Tibial artery (tissue), 4 donors: ENCODE results near the gene TTC28.

Experiments used
- DNase-seq, 2 donors: peaks; one replicate each; pipeline ENCODE4 v3.0.0-alpha.2; 2019
- H3K27ac ChIP-seq, 2 donors: fragments of 200-600 bp; sonication (generic) in 1 of 2; 1 replicate in 1 of 2; 2 replicates in 1 of 2; pipeline ENCODE4 v1.5.1; 2018 to 2019; ENCODE audit warnings: mild to moderate bottlenecking in 1 of 2
- H3K27me3 ChIP-seq, 2 donors: fragments of 200-600 bp; sonication (generic) in 1 of 2; one replicate each; pipeline versions ENCODE4 v1.5.1 to v1.6.0; 2016 to 2019
- H3K36me3 ChIP-seq, 3 donors: fragments of 200-600 bp; sonication (generic) in 2 of 3; one replicate each; pipeline ENCODE4 v1.5.1; 2016 to 2019; ENCODE audit warnings: mild to moderate bottlenecking in 2 of 3
- H3K4me1 ChIP-seq, 4 donors: fragments of 200-600 bp; sonication (generic) in 2 of 4; 1 replicate in 3 of 4; 2 replicates in 1 of 4; pipeline ENCODE4 v1.5.1; 2016 to 2019
- H3K4me3 ChIP-seq, 2 donors: fragments of 200-600 bp; sonication (generic) in 1 of 2; 1 replicate in 1 of 2; 2 replicates in 1 of 2; pipeline ENCODE4 v1.5.1; 2018 to 2019; ENCODE audit warnings: mild to moderate bottlenecking in 2 of 2
- H3K9me3 ChIP-seq, 3 donors: fragments of 200-600 bp; sonication (generic) in 1 of 3; one replicate each; pipeline ENCODE4 v1.5.1; 2016 to 2019
- intact Hi-C: fragments of 100-400 bp; cut with DNase I; formaldehyde crosslinking; loops from one replicate; pipeline ENCODE4 v1.15.0; 2023; ENCODE audit warnings: low total_unique reads
- TF ChIP-seq, protein P1 (sequence below), 2 experiments: fragments of 200-600 bp in 1 of 2; fragments of 450-650 bp in 1 of 2; IDR thresholded peaks; one replicate each; pipeline ENCODE4 v1.5.1; 2017 to 2019; ENCODE audit warnings: antibody characterized with exemption in 2 of 2, mild to moderate bottlenecking in 1 of 2, moderate library complexity in 1 of 2

TTC28 gene

DNA sequence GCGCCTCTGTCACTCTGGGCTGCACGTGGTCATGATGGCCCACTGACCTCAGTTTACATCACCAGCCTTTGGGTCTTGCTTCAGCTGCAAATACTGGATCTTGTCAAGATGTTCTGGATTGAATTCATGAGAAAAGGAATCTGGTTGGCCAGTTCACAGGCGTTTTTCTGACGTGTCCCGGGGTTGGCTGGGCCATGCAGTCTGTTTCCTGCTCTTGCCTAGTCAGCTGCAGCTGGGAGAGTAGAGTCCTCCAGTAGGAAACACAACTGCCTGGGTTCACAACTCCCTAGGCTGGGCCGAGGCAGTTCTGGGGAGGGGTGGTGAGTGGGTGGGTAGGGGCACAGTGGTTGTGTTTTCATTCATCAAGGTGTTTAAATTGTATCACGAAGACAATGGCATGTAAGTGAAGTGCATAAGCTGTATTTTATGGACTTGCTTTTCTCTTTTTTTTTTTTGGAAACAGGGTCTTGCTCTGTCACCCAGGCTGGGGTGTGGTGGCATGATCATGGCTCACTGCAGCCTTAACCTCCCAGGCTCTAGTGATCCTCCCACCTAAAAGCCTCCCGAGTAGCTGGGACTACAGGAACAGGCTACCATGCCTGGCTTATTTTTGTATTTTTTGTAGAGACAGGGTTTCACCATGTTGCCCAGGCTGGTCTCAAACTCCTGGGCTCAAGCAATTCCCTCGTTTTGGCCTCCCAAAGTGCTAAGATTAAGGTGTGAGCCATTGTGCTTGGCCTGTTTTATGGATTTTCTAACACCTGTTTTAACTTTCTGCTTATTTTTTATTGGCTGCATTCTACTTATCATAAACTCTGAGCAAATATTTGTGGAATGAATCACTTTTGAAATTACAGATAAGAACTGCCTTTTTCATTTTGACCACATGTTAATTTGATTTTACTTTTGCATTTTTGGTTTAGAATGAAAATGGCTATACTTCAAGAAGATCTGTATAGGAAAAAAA lies 706.6 kb downstream of the TTC28 start:
- intact Hi-C loops: no loop called here
- no peak for DNase-seq
- Histone ChIP-seq H3K4me1 (peaks cover 0 to 9% (median 0%) of the 10 kb centered on the region in 4 donors), H3K27me3 (no peaks in the 10 kb centered on the region), H3K36me3 (peaks cover 0 to 14% (median 7%) of the 10 kb centered on the region in 3 donors), H3K27ac (no peak overlapping the region), H3K9me3 (peaks cover 4 to 5% (median 4%) of the 10 kb centered on the region in 3 donors), H3K4me3 (no peak overlapping the region)
- TF ChIP-seq, protein P1, sequence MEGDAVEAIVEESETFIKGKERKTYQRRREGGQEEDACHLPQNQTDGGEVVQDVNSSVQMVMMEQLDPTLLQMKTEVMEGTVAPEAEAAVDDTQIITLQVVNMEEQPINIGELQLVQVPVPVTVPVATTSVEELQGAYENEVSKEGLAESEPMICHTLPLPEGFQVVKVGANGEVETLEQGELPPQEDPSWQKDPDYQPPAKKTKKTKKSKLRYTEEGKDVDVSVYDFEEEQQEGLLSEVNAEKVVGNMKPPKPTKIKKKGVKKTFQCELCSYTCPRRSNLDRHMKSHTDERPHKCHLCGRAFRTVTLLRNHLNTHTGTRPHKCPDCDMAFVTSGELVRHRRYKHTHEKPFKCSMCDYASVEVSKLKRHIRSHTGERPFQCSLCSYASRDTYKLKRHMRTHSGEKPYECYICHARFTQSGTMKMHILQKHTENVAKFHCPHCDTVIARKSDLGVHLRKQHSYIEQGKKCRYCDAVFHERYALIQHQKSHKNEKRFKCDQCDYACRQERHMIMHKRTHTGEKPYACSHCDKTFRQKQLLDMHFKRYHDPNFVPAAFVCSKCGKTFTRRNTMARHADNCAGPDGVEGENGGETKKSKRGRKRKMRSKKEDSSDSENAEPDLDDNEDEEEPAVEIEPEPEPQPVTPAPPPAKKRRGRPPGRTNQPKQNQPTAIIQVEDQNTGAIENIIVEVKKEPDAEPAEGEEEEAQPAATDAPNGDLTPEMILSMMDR (IDR thresholded peaks at IDR 0.05): no peak

DNA sequence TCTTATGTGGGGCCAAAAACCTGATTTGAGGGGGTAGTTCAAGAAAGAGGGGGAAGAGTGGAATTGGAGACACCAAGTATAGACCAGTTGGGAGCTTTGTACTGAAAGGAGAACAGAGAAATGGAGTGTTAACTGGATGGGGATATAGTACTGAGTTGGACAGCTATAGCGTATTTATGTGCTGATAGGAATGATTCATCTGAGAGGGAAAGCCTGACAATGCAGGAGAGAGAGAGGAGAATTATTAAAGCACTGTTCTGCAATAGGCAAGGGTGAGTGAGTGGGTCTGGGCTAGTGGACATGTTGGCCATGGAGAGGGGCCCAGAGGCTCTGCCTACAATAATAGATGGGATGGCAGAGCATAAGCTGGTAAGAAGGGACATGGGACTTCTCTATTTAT lies 707.7 kb downstream of the TTC28 start:
- intact Hi-C loops: no loop called here

DNA sequence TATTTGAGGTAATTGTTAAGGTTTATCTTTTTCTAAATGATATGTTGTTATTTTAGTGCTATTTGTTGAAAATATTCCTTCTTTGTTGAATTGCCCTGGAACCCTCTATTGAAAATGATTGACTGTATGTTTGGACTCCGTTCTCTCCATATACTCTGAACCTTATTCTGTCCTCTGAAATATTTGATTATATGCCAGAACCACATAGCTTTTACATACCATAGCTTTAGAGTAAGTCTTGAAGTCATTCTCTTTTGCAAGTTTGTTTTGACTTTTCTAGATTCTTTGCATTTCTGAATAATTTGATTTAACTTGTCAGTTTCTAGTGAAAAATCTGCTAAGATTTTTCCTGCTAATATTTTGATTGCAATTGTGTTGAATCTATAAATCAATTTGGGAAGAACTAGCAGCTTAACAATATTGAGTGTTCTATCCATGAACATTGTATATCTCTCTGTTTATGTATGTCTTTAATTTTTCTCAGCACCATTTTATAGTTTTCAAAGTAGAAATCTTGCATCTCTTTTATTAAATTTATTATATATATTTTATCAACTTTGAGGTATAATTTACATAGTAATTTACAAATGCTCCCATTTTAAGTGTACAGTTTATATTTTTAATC lies 708.9 kb downstream of the TTC28 start:
- peaks cover 0 to 9% (median 0%) of the 10 kb centered on the region in 4 donors for H3K4me1 ChIP-seq
- H3K36me3 ChIP-seq: peaks cover 0 to 14% (median 7%) of the 10 kb centered on the region in 3 donors
- H3K4me3 ChIP-seq: no peak overlapping the region
- no peaks in the 10 kb centered on the region for H3K27me3 ChIP-seq
- DNase-seq: no peak
- H3K9me3 ChIP-seq: peaks cover 4 to 5% (median 4%) of the 10 kb centered on the region in 3 donors
- TF ChIP-seq, protein P1 (IDR thresholded peaks at IDR 0.05): no peak
- intact Hi-C loops: no loop called here
- no peak overlapping the region for H3K27ac ChIP-seq

More for the DNA sequence above, 707.7 kb downstream of the TTC28 start:
- TF ChIP-seq, protein P1 (IDR thresholded peaks at IDR 0.05): no peak
- DNase-seq: no peak
- H3K9me3 ChIP-seq: peaks cover 4 to 5% (median 4%) of the 10 kb centered on the region in 3 donors
- H3K36me3 ChIP-seq: peaks cover 0 to 14% (median 7%) of the 10 kb centered on the region in 3 donors
- no peaks in the 10 kb centered on the region for H3K27me3 ChIP-seq
- peaks cover 0 to 9% (median 0%) of the 10 kb centered on the region in 4 donors for H3K4me1 ChIP-seq
- H3K27ac ChIP-seq: no peak overlapping the region
- no peak overlapping the region for H3K4me3 ChIP-seq

DNA sequence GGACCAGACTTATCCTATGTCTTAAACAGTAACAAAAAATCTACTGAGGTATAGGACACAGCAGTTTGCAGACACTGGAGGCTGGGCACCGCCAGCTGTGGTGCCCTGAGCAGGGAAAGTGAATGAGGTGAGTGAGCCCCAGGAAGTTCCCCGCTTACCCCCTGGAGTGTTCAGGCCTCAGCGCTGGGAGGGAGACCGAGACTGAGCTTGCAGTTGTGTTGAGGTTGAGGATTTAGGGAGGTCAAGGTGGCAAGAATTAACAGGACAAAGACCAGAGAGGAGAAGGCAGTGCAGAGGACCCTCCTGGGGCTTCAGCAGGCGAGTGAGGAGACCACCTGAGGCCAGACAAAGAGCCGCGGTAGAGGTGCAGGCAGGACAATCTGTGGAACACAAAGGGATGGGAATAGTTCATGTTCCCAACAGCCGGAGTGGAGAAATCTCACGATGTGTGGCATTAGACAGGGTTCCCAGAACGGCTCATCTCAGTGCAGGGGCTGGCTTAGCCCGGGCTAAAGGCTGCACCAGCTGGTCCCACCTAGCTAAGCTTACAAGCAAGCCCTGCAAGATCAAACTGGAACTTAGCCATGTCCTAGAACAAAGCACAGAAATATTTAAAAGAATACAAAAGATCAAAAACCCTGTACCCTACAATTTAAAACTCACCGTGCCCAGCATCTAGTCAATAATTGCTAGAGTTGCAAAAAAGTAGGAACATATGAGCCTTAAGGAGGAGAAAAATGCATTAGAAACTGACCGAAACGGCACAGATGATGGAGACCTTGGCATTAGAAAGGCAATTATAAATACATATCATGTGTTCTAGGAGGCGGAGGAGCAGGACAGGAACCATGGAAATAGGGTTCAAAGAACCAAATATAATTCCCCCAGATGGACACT lies 713.2 kb downstream of the TTC28 start:
- no peak for DNase-seq
- Histone ChIP-seq H3K4me1 (peaks cover 0 to 14% (median 3%) of the 10 kb centered on the region in 4 donors), H3K4me3 (no peak overlapping the region), H3K9me3 (peaks cover 0 to 5% (median 4%) of the 10 kb centered on the region in 3 donors), H3K27ac (no peak overlapping the region), H3K36me3 (peaks cover 0 to 14% (median 7%) of the 10 kb centered on the region in 3 donors), H3K27me3 (no peaks in the 10 kb centered on the region)
- intact Hi-C loops: no loop called here
- TF ChIP-seq, protein P1 (IDR thresholded peaks at IDR 0.05): no peak
